Neural progenitor cell (in vitro differentiated cells): ENCODE data around the gene ACBD6.

ENCODE experiments used
- EZH2 ChIP-seq: fragments of 200-600 bp; sonication (generic); IDR thresholded peaks from 2 replicates; pipeline ENCODE4 v1.6.1; 2017; ENCODE audit warnings: antibody characterized with exemption, mild to moderate bottlenecking, moderate library complexity
- TF ChIP-seq, protein P1 (sequence below): fragments of 200-600 bp; sonication (generic); IDR thresholded peaks from 2 replicates; pipeline ENCODE4 v1.5.1; 2017; ENCODE audit warnings: antibody characterized with exemption, mild to moderate bottlenecking

DNA sequence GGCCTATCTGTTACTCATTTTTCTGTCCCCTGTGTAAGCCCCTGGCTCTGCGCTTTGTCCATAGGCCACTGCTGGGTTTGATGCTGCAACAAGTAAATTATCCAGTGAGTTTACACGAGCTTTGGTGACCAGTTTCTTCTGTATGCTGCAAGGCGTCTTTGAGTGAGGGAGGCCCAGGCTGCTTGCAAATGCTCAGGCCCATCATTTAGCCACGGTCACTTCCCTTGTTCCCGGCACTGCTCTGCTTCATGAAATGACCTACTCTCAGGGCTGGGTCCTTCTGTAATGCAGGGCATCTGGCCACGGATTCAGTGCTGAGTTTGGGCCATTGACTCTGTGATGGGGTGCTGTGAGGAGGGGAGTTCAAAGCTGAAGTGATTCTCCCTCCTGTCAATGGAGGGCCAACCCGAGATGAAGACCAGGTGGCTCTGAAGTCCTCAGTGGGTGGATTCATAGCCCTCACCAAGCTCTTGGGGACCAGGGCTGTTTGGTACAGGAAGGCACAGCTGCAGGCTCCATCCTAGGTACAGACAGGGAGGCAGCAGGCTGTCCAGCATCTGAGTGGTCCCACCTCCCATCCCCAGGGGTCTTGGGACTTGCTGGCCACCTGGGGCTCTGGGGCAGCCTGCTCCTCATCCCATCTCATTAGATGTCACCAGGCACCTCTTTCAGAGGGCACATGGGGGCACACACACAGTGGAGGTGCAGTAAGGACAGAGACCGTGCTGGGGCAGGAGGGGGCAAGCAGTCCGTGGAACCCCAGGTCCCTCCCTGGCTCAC is 250.7 kb downstream of the ACBD6 start:
- TF ChIP-seq, protein P1, sequence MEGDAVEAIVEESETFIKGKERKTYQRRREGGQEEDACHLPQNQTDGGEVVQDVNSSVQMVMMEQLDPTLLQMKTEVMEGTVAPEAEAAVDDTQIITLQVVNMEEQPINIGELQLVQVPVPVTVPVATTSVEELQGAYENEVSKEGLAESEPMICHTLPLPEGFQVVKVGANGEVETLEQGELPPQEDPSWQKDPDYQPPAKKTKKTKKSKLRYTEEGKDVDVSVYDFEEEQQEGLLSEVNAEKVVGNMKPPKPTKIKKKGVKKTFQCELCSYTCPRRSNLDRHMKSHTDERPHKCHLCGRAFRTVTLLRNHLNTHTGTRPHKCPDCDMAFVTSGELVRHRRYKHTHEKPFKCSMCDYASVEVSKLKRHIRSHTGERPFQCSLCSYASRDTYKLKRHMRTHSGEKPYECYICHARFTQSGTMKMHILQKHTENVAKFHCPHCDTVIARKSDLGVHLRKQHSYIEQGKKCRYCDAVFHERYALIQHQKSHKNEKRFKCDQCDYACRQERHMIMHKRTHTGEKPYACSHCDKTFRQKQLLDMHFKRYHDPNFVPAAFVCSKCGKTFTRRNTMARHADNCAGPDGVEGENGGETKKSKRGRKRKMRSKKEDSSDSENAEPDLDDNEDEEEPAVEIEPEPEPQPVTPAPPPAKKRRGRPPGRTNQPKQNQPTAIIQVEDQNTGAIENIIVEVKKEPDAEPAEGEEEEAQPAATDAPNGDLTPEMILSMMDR: no peak
- TF ChIP-seq EZH2: no peak
